Gastrocnemius medialis (tissue), 4 donors: ENCODE data around the gene PCCA. TPM values are rescaled to one million over a fixed set of nuclear protein-coding genes. Genes with fewer than 3 reads are reported as not detected.

ENCODE experiments used
- ATAC-seq, 2 donors: fragments of 150-250 bp; one replicate each; pipeline ENCODE4 v1.9.1; 2016
- DNase-seq, 2 donors: peaks; one replicate each; pipeline ENCODE4 v3.0.0-alpha.2; 2019
- H3K27ac ChIP-seq, 4 donors: fragments of 200-600 bp; sonication (generic); 1 replicate in 1 of 4; 2 replicates in 3 of 4; pipeline ENCODE4 v1.5.1; 2016 to 2018; ENCODE audit warnings: mild to moderate bottlenecking in 2 of 4, moderate library complexity in 1 of 4
- H3K27me3 ChIP-seq, 3 donors: fragments of 200-600 bp; sonication (generic) in 2 of 3; 1 replicate in 1 of 3; 2 replicates in 2 of 3; pipeline versions ENCODE4 v1.5.1 to v1.6.0; 2016 to 2019; ENCODE audit warnings: mild to moderate bottlenecking in 1 of 3, moderate library complexity in 1 of 3
- H3K36me3 ChIP-seq, 2 donors: fragments of 200-600 bp; sonication (generic) in 1 of 2; one replicate each; pipeline ENCODE4 v1.5.1; 2017 to 2018
- H3K4me1 ChIP-seq, 2 donors: fragments of 200-600 bp; sonication (generic) in 1 of 2; one replicate each; pipeline ENCODE4 v1.5.1; 2016 to 2017; ENCODE audit warnings: mild to moderate bottlenecking in 2 of 2
- H3K4me3 ChIP-seq, 4 donors: fragments of 200-600 bp; sonication (generic) in 3 of 4; 1 replicate in 1 of 4; 2 replicates in 3 of 4; pipeline ENCODE4 v1.5.1; 2016 to 2019; ENCODE audit warnings: mild to moderate bottlenecking in 2 of 4
- H3K9me3 ChIP-seq, 3 donors: fragments of 200-600 bp; sonication (generic) in 2 of 3; 1 replicate in 1 of 3; 2 replicates in 2 of 3; pipeline ENCODE4 v1.5.1; 2016 to 2019
- POLR2A ChIP-seq, 2 donors: fragments of 450-650 bp; IDR thresholded peaks; one replicate each; pipeline ENCODE4 v1.6.1; 2017; ENCODE audit warnings: antibody characterized with exemption in 2 of 2, mild to moderate bottlenecking in 2 of 2, moderate library complexity in 2 of 2
- in situ Hi-C, 4 donors: fragments of 200-750 bp; cut with MboI; loops; one replicate each; pipeline versions ENCODE4 v1.15.0 to v1.8.0; 2017; ENCODE audit warnings: low sequenced_read_pairs in 4 of 4
- intact Hi-C: fragments of 100-400 bp; cut with DNase I; formaldehyde crosslinking; loops from one replicate; pipeline ENCODE4 v1.15.1; 2023; ENCODE audit warnings: low total_unique reads
- total RNA-seq, 4 donors: library from RNA; depleted of rRNA; stranded (reverse); fragments of >200 nt; gene quantifications; one replicate each; pipeline versions ENCODE4 v1.1.0 to v1.2.3, GENCODE V29; 2016
- TF ChIP-seq, protein P1 (sequence below), 5 experiments: fragments of 450-650 bp in 3 of 5; fragments of 200-600 bp in 2 of 5; sonication (generic) in 2 of 5; IDR thresholded peaks in 4 of 5; conservative IDR thresholded peaks in 1 of 5; 1 replicate in 4 of 5; 2 replicates in 1 of 5; pipeline ENCODE4 v1.5.1; 2016 to 2019; ENCODE audit warnings: antibody characterized with exemption in 5 of 5, mild to moderate bottlenecking in 3 of 5, moderate library complexity in 3 of 5

PCCA gene
- total RNA-seq, 4 donors from 2014 or later, result 7.5 to 19.5 (median 10.8) TPM

DNA sequence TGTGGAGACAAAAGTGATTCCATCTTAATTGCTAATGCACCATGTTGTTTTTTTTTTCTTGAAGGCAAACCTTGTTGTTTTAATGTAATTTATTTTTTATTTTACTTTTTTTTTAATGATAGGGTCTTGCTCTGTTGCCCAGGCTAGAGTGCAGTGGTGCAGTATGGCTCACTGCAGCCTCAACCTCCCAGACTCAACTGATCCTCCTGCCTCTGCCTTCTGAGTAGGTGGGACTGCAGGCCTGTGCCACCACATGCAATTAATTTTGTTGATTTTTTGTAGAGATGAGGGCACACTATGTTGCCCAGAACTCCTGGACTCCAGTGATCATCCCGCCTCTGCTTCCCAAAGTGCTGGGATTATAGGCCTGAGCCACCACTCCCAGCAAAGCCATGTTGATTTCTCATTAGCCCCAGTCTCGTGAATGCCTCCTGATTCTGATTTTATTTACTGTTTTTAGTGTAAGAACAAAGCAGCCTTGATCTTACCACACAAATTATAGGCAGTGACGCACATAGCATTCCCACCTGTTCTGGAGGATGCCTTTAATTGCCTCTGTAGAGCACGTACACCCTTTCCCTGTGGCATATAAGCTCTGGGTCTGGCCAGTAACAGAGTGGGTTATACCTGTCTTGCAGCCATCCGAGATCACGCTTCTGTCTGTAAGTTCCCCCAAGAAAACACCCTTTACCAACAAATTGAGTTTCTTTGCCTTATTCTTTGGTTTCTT is 349.3 kb downstream of the PCCA start:
- TF ChIP-seq POLR2A (IDR thresholded peaks at IDR 0.05), result no peak
- TF ChIP-seq, protein P1, sequence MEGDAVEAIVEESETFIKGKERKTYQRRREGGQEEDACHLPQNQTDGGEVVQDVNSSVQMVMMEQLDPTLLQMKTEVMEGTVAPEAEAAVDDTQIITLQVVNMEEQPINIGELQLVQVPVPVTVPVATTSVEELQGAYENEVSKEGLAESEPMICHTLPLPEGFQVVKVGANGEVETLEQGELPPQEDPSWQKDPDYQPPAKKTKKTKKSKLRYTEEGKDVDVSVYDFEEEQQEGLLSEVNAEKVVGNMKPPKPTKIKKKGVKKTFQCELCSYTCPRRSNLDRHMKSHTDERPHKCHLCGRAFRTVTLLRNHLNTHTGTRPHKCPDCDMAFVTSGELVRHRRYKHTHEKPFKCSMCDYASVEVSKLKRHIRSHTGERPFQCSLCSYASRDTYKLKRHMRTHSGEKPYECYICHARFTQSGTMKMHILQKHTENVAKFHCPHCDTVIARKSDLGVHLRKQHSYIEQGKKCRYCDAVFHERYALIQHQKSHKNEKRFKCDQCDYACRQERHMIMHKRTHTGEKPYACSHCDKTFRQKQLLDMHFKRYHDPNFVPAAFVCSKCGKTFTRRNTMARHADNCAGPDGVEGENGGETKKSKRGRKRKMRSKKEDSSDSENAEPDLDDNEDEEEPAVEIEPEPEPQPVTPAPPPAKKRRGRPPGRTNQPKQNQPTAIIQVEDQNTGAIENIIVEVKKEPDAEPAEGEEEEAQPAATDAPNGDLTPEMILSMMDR (IDR thresholded peaks at IDR 0.05 in 4 of 5, conservative IDR thresholded peaks at IDR 0.05 in 1 of 5), result no peak
- no peak for ATAC-seq
- in situ Hi-C loops, result no loop called here

DNA sequence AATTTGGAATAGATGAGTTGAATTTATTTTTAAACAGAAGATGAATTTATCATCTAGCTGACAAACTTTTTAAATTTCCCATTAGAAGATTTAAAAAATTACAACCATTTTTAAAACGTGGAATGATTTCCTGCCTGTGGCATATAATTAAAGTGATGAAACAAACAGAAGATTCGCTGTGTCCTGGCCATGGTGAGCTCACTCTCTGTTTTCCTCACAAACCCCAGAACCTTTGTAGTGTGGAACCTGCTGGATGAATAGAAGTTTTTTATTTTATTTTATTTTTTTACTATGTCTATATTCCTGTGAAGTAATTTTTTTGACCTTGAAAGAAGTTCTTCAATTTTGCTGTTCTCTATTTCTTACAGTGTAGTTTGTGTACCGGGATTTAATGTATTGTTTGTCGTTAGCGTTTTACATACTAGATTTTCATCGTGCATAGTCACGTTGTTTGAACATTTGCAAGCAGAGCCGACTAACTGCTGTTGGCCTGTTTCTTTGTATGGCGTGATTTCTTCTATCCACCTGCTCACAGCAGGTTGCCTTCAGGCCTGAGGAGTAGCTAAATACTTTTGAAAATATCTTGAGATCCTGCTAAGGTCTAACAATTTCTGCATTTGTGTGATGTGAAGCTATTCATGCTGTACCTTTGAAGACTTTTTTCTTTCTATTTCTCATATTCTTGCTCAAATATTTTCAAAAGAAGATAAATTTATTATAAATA is 350.5 kb downstream of the PCCA start:
- in situ Hi-C loops, result no loop called here
- no peaks in the 10 kb centered on the region for H3K9me3 ChIP-seq
- no peak overlapping the region for H3K4me3 ChIP-seq
- H3K36me3 ChIP-seq, result no peaks in the 10 kb centered on the region
- no peak for ATAC-seq
- no peak for TF ChIP-seq POLR2A (IDR thresholded peaks at IDR 0.05)
- TF ChIP-seq, protein P1 (IDR thresholded peaks at IDR 0.05 in 4 of 5, conservative IDR thresholded peaks at IDR 0.05 in 1 of 5), result no peak
- no peak overlapping the region for H3K27ac ChIP-seq
- no peaks in the 10 kb centered on the region for H3K4me1 ChIP-seq
- DNase-seq, result no peak
- H3K27me3 ChIP-seq, result no peaks in the 10 kb centered on the region
- intact Hi-C loops, result no loop called here

More for the DNA sequence above, 349.3 kb downstream of the PCCA start:
- no peak overlapping the region for H3K27ac ChIP-seq
- no peak overlapping the region for H3K4me3 ChIP-seq
- intact Hi-C loops, result no loop called here
- no peaks in the 10 kb centered on the region for H3K9me3 ChIP-seq
- no peaks in the 10 kb centered on the region for H3K4me1 ChIP-seq
- H3K36me3 ChIP-seq, result no peaks in the 10 kb centered on the region
- no peaks in the 10 kb centered on the region for H3K27me3 ChIP-seq
- no peak for DNase-seq

DNA sequence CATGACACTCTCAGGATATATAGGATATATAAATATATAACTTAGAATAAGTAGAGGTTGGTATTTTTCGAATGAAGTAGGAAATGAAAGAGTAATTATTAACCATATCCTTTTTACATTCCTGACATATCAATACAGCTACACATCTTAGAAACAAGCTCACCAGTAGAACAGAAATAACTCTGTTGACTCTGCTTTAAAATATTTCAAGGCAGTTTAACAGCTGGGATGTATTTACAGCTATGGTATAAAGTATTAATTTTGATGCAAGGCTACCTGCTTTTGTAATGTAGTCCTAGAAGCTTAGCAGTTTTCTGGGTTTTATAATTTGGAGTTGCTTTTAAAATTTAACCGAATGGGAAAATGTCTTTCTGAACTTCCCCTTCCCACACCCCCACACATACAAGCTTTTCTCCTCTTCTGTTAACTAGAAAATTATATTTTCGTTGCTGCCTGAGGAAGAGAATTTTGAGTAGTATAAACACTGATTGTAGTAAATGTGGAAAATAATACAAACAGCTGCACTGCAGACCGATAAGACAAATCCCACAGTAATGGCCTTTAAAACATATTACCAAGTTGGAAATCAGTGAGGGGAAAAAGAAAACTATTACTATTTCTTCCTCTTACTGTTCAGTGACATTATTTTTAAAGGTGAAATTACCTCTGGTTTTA is 352.0 kb downstream of the PCCA start:
- Histone ChIP-seq H3K27ac (no peak overlapping the region), H3K27me3 (no peaks in the 10 kb centered on the region), H3K9me3 (no peaks in the 10 kb centered on the region), H3K36me3 (no peaks in the 10 kb centered on the region), H3K4me1 (no peaks in the 10 kb centered on the region), H3K4me3 (no peak overlapping the region)
- ATAC-seq (no peak), DNase-seq (no peak)
- no peak for TF ChIP-seq POLR2A (IDR thresholded peaks at IDR 0.05)
- TF ChIP-seq, protein P1 (IDR thresholded peaks at IDR 0.05 in 4 of 5, conservative IDR thresholded peaks at IDR 0.05 in 1 of 5), result no peak
- in situ Hi-C loops (no loop called here), intact Hi-C loops (no loop called here)

DNA sequence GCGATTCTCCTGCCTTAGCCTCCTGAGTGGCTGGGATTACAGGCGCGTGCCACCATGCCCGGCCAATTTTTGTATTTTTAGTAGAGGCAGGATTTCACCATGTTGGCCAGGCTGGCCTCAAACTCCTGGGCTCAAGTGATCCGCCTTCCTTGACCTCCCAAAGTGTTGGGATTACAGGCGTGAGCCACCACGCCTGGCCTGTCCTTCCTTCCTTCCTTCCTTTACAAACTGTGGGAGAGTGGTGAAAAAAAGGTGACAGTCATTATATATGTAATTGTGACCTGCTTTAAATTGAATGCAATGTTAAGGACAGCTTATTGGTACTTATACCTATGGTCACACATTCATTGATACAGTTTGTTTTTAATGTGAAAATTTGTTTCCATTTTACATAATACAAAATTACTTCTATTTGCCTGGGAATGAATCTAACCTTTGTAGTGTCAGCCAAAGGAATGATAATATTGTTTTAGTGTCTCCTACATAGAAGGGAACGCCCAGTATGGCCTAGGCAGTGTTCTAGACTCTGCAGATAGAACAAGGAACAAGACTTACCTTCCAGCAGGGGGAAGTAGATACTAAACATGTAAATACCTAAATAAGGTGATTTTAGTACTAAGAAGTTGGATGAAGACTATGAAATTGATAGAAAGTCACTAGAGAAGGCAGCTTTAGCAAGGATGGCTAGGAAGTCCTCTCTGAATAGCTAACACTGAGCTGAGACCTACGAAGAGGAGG is 353.4 kb downstream of the PCCA start:
- TF ChIP-seq, protein P1 (IDR thresholded peaks at IDR 0.05 in 4 of 5, conservative IDR thresholded peaks at IDR 0.05 in 1 of 5), result no peak
- no peak for TF ChIP-seq POLR2A (IDR thresholded peaks at IDR 0.05)
- H3K27me3 ChIP-seq, result no peaks in the 10 kb centered on the region
- intact Hi-C loops (no loop called here), in situ Hi-C loops (no loop called here)
- no peaks in the 10 kb centered on the region for H3K4me1 ChIP-seq
- no peak overlapping the region for H3K27ac ChIP-seq
- no peaks in the 10 kb centered on the region for H3K36me3 ChIP-seq
- no peaks in the 10 kb centered on the region for H3K9me3 ChIP-seq
- ATAC-seq (no peak), DNase-seq (no peak)
- H3K4me3 ChIP-seq, result no peak overlapping the region
